SK-N-SH treated with all-trans-retinoic acid at 6 μM for 48 hours (cell line): ENCODE measurements around the gene PALD1.

ENCODE experiments used
- ATAC-seq: fragments of 200-7000 bp; cut with Tn5 transposase; 3 replicates; pipeline ENCODE4 v1.9.1; 2020; ENCODE audit warnings: mild to moderate bottlenecking, moderate library complexity
- ARNTL ChIP-seq: fragments of 450-650 bp; formaldehyde crosslinking; IDR thresholded peaks from 2 replicates; pipeline ENCODE4 v1.5.0; 2020; ENCODE audit warnings: low read depth, mild to moderate bottlenecking, moderate library complexity, borderline replicate concordance
- BACH2 ChIP-seq: fragments of 250-450 bp; sonication (Bioruptor Pico); IDR thresholded peaks from 2 replicates; pipeline ENCODE4 v1.9.0; 2021; ENCODE audit warnings: mild to moderate bottlenecking, borderline replicate concordance
- CSDC2 ChIP-seq: fragments of 250-450 bp; sonication (Bioruptor Pico); IDR thresholded peaks from 2 replicates; pipeline ENCODE4 v1.5.0; 2020; ENCODE audit warnings: mild to moderate bottlenecking, moderate library complexity
- ESRRG ChIP-seq: fragments of 250-450 bp; sonication (Bioruptor Pico); IDR thresholded peaks from 2 replicates; pipeline ENCODE4 v1.6.1; 2021; ENCODE audit warnings: mild to moderate bottlenecking
- GLIS3 ChIP-seq: fragments of 250-450 bp; sonication (Bioruptor Pico); IDR thresholded peaks from 2 replicates; pipeline ENCODE4 v1.5.0; 2020; ENCODE audit warnings: mild to moderate bottlenecking, moderate library complexity
- ISL1 ChIP-seq: fragments of 250-450 bp; sonication (Bioruptor Pico); IDR thresholded peaks from 2 replicates; pipeline ENCODE4 v2.1.2; 2022; ENCODE audit warnings: mild to moderate bottlenecking, moderate library complexity
- OSR1 ChIP-seq: fragments of 250-450 bp; sonication (Bioruptor Pico); IDR thresholded peaks from 2 replicates; pipeline ENCODE4 v1.8.0; 2022; ENCODE audit warnings: moderate library complexity, mild to moderate bottlenecking, inconsistent platforms
- RARB ChIP-seq: fragments of 250-450 bp; sonication (Bioruptor Pico); IDR thresholded peaks from 2 replicates; pipeline ENCODE4 v1.8.0; 2021; ENCODE audit warnings: mild to moderate bottlenecking, moderate library complexity
- TOX ChIP-seq: fragments of 250-450 bp; sonication (Bioruptor Pico); IDR thresholded peaks from 2 replicates; pipeline ENCODE4 v1.8.0; 2021; ENCODE audit warnings: mild to moderate bottlenecking, moderate library complexity, borderline replicate concordance
- ZC3H10 ChIP-seq: fragments of 250-450 bp; sonication (Bioruptor Pico); IDR thresholded peaks from 2 replicates; pipeline ENCODE4 v1.5.1; 2021; ENCODE audit warnings: mild to moderate bottlenecking, moderate library complexity
- ZFP3 ChIP-seq: fragments of 250-450 bp; sonication (Bioruptor Pico); IDR thresholded peaks from 2 replicates; pipeline ENCODE4 v1.5.0; 2020; ENCODE audit warnings: mild to moderate bottlenecking, moderate library complexity
- ZFP30 ChIP-seq: fragments of 450-650 bp; formaldehyde crosslinking; IDR thresholded peaks from 2 replicates; pipeline ENCODE4 v1.5.0; 2022; ENCODE audit warnings: mild to moderate bottlenecking, moderate library complexity
- ZNF565 ChIP-seq: fragments of 450-650 bp; formaldehyde crosslinking; conservative IDR thresholded peaks from 2 replicates; pipeline ENCODE4 v1.5.0; 2020; ENCODE audit warnings: low read depth, mild to moderate bottlenecking, moderate library complexity
- ZNF70 ChIP-seq: fragments of 450-650 bp; formaldehyde crosslinking; IDR thresholded peaks from 2 replicates; pipeline ENCODE4 v1.5.0; 2020; ENCODE audit warnings: mild to moderate bottlenecking, moderate library complexity
- ZNF8 ChIP-seq: fragments of 450-650 bp; formaldehyde crosslinking; IDR thresholded peaks from 2 replicates; pipeline ENCODE4 v1.5.0; 2020; ENCODE audit warnings: mild to moderate bottlenecking, moderate library complexity
- TF ChIP-seq, protein P1 (sequence below): fragments of 250-450 bp; sonication (Bioruptor Pico); IDR thresholded peaks from 2 replicates; pipeline ENCODE4 v1.8.0; 2020; ENCODE audit warnings: mild to moderate bottlenecking, moderate library complexity, borderline replicate concordance
- TF ChIP-seq, protein P2 (sequence below): fragments of 250-450 bp; sonication (Bioruptor Pico); IDR thresholded peaks from 2 replicates; pipeline ENCODE4 v1.5.1; 2021; ENCODE audit warnings: mild to moderate bottlenecking, moderate library complexity
- TF ChIP-seq, protein P3 (sequence below): fragments of 250-450 bp; sonication (Bioruptor Pico); IDR thresholded peaks from 2 replicates; pipeline ENCODE4 v1.5.0; 2020; ENCODE audit warnings: mild to moderate bottlenecking, moderate library complexity

PALD1 gene

DNA sequence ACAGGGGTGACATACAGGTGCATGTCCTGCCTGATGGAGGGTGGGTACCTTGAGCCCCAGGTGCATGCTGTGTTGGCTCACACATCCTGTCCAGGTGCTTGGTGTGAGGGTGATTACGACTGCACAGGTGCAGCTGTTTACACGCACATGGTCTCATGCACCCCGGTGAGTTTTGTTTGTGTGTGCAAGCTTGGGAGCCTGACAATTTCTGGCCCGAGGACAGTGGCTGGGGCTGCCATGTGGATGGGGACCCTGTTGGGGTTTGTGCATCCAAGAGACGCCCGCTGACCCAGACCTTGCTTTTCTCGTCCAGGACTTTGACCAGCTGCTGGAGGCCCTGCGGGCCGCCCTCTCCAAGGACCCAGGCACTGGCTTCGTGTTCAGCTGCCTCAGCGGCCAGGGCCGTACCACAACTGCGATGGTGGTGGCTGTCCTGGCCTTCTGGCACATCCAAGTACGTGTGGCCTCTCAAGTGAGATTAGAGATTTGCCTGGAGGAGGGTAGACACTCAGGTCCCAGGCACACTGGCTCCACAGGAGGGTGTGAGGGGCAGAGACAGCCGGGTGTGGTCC lies 62.3 kb downstream of the PALD1 start (continued):
- TF ChIP-seq, protein P1, sequence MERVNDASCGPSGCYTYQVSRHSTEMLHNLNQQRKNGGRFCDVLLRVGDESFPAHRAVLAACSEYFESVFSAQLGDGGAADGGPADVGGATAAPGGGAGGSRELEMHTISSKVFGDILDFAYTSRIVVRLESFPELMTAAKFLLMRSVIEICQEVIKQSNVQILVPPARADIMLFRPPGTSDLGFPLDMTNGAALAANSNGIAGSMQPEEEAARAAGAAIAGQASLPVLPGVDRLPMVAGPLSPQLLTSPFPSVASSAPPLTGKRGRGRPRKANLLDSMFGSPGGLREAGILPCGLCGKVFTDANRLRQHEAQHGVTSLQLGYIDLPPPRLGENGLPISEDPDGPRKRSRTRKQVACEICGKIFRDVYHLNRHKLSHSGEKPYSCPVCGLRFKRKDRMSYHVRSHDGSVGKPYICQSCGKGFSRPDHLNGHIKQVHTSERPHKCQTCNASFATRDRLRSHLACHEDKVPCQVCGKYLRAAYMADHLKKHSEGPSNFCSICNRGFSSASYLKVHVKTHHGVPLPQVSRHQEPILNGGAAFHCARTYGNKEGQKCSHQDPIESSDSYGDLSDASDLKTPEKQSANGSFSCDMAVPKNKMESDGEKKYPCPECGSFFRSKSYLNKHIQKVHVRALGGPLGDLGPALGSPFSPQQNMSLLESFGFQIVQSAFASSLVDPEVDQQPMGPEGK (CRISPR knock-in tag) = no peak
- TF ChIP-seq ZFP30 (CRISPR knock-in tag) (no peak), GLIS3 (CRISPR knock-in tag) (no peak), ZC3H10 (no peak), ZNF8 (CRISPR knock-in tag) (no peak), ISL1 (CRISPR knock-in tag) (no peak), RARB (CRISPR knock-in tag) (no peak)

DNA sequence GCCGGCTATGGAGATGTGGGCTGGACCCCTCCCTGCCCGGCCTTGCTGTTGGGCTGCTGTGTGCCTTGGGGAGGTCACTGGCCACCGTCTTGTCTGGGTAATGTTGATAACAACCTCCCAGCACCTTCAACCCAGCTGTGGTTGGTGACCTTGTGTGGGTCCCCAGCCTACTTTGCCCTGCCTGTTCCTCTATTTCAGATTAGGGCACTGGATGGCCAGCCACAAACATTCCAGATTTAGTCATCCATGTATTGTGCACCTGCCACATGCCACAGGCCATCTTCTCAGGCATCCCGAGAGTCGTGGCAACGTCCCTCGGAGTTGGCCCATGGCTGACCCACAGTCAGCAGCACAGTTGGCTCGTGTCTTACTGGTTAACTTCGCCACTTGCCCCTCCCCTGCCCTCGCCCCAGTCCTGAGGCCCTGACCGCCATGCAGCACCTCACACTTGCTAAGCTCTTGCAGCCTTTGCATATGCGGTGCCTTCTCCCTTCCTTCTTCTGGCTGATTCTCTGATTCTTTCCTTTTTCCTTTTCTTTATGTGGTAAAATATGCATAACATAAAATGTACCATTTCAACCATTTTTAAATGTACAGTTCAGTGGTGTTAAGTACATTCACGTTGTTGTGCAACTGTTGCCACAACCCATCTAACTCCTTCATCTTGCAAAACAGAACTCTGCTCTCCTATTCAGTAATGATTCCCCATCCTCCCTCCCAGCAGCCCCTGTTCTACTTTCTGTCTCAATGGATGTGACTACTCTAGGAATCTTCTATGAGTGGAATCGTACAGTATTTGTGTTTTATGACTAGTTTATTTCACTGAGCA lies 63.4 kb downstream of the PALD1 start:
- no peak for ATAC-seq
- TF ChIP-seq, protein P2, sequence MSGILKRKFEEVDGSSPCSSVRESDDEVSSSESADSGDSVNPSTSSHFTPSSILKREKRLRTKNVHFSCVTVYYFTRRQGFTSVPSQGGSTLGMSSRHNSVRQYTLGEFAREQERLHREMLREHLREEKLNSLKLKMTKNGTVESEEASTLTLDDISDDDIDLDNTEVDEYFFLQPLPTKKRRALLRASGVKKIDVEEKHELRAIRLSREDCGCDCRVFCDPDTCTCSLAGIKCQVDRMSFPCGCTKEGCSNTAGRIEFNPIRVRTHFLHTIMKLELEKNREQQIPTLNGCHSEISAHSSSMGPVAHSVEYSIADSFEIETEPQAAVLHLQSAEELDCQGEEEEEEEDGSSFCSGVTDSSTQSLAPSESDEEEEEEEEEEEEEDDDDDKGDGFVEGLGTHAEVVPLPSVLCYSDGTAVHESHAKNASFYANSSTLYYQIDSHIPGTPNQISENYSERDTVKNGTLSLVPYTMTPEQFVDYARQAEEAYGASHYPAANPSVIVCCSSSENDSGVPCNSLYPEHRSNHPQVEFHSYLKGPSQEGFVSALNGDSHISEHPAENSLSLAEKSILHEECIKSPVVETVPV = no peak
- TF ChIP-seq ZNF70 (CRISPR knock-in tag) = no peak

DNA sequence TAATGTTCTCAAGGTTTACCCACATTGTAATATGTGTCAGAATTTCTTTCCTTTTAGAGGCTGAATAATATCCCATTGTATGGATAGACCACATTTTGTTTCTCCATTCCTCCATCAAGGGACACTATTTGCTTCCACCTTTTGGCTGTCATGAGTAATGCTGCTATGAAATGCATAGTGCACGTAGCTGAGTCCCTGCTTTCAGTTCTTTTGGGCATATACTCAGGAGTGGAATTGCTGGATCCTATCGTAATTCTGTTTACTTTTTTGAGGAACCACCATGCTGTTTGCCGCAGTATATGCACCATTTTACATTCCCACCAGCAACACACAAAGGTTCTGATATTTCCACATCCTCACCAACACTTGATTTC lies 64.0 kb downstream of the PALD1 start:
- TF ChIP-seq ZC3H10 = no peak
- no peak for TF ChIP-seq BACH2
- no peak for TF ChIP-seq ISL1 (CRISPR knock-in tag)
- TF ChIP-seq, protein P3, sequence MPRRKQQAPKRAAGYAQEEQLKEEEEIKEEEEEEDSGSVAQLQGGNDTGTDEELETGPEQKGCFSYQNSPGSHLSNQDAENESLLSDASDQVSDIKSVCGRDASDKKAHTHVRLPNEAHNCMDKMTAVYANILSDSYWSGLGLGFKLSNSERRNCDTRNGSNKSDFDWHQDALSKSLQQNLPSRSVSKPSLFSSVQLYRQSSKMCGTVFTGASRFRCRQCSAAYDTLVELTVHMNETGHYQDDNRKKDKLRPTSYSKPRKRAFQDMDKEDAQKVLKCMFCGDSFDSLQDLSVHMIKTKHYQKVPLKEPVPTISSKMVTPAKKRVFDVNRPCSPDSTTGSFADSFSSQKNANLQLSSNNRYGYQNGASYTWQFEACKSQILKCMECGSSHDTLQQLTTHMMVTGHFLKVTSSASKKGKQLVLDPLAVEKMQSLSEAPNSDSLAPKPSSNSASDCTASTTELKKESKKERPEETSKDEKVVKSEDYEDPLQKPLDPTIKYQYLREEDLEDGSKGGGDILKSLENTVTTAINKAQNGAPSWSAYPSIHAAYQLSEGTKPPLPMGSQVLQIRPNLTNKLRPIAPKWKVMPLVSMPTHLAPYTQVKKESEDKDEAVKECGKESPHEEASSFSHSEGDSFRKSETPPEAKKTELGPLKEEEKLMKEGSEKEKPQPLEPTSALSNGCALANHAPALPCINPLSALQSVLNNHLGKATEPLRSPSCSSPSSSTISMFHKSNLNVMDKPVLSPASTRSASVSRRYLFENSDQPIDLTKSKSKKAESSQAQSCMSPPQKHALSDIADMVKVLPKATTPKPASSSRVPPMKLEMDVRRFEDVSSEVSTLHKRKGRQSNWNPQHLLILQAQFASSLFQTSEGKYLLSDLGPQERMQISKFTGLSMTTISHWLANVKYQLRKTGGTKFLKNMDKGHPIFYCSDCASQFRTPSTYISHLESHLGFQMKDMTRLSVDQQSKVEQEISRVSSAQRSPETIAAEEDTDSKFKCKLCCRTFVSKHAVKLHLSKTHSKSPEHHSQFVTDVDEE (CRISPR knock-in tag) = no peak
- TF ChIP-seq, protein P2 = no peak
- no peak for TF ChIP-seq GLIS3 (CRISPR knock-in tag)
- TF ChIP-seq, protein P1 (CRISPR knock-in tag) = no peak
- no peak for TF ChIP-seq RARB (CRISPR knock-in tag)
- no peak for TF ChIP-seq ZNF70 (CRISPR knock-in tag)
- TF ChIP-seq ZFP30 (CRISPR knock-in tag) = no peak
- TF ChIP-seq ESRRG = no peak
- TF ChIP-seq CSDC2 (CRISPR knock-in tag) = no peak
- TF ChIP-seq ZNF8 (CRISPR knock-in tag) = no peak
- TF ChIP-seq ARNTL = no peak
- no peak for TF ChIP-seq ZFP3 (CRISPR knock-in tag)
- TF ChIP-seq TOX (CRISPR knock-in tag) = no peak
- TF ChIP-seq ZNF565 (CRISPR knock-in tag) = no peak
- TF ChIP-seq OSR1 = no peak
- no peak for ATAC-seq
